SK-N-SH (cell line): ENCODE measurements around the gene PHF14. TPM values are rescaled to one million over a fixed set of nuclear protein-coding genes. Genes with fewer than 3 reads are reported as not detected.

Experiments
- CTCF ChIA-PET: fragments of 300-600, 350-600 bp; formaldehyde crosslinking; extraction: SDS; loops from one replicate; lab custom pipeline; 2021; lab: Yijun Ruan, JAX
- POLR2A ChIA-PET: fragments of 350-600 bp; sonication (Branson Sonifier 250); formaldehyde crosslinking; extraction: SDS; loops from one replicate; lab custom pipeline; 2020; ENCODE audit warnings: antibody characterized with exemption, inconsistent platforms; lab: Yijun Ruan, JAX
- DNase-seq: peaks from one replicate; pipeline ENCODE4 v3.0.0; 2012
- H2AFZ ChIP-seq: fragments of 200-600 bp; sonication (generic); 2 replicates; pipeline ENCODE4 v1.8.1; 2016; ENCODE audit warnings: antibody characterized with exemption, mild to moderate bottlenecking, low read depth
- H3F3A ChIP-seq: fragments of 200-600 bp; sonication (generic); replicated peaks from 2 replicates; pipeline ENCODE3; 2016; ENCODE audit warnings: antibody characterized with exemption, mild to moderate bottlenecking; ENCODE audit not compliant: insufficient read depth
- H3K27ac ChIP-seq, 2 experiments: fragments of 200-500 bp in 1 of 2; fragments of 200-600 bp in 1 of 2; sonication (Bioruptor generic) in 1 of 2; sonication (generic), shearing (Covaris generic) in 1 of 2; 2 replicates each; pipeline versions ENCODE4 v1.5.1 to v1.6.1; 2014 to 2016; ENCODE audit warnings: low read depth in 2 of 2, inconsistent platforms in 1 of 2, low read length in 1 of 2, mild to moderate bottlenecking in 1 of 2, mixed read lengths in 1 of 2
- H3K27me3 ChIP-seq: fragments of 200-600 bp; sonication (generic), shearing (Covaris generic); 2 replicates; pipeline ENCODE4 v1.6.1; 2016; ENCODE audit warnings: mixed run types; ENCODE audit not compliant: insufficient read depth
- H3K36me3 ChIP-seq, 2 experiments: fragments of 200-500 bp in 1 of 2; fragments of 200-600 bp in 1 of 2; sonication (Bioruptor generic) in 1 of 2; sonication (generic) in 1 of 2; replicated peaks in 1 of 2; 2 replicates each; pipeline versions ENCODE3 to v1.5.1; 2014 to 2016; ENCODE audit warnings: low read length in 1 of 2, mild to moderate bottlenecking in 1 of 2; ENCODE audit not compliant: insufficient read depth in 2 of 2, control insufficient read depth in 1 of 2
- H3K4me1 ChIP-seq, 2 experiments: fragments of 200-500 bp in 1 of 2; fragments of 200-600 bp in 1 of 2; sonication (Bioruptor generic) in 1 of 2; sonication (generic), shearing (Covaris generic) in 1 of 2; 2 replicates each; pipeline versions ENCODE4 v1.5.1 to v1.6.1; 2014 to 2016; ENCODE audit warnings: low read depth in 1 of 2, low read length in 1 of 2, mixed run types in 1 of 2; ENCODE audit not compliant: insufficient read depth in 2 of 2, control insufficient read depth in 1 of 2
- H3K4me2 ChIP-seq: fragments of 200-600 bp; sonication (generic), shearing (Covaris generic); 2 replicates; pipeline ENCODE4 v1.6.1; 2017; ENCODE audit warnings: mixed run types
- H3K4me3 ChIP-seq, 2 experiments: fragments of 200-500 bp in 1 of 2; fragments of 200-600 bp in 1 of 2; sonication (Bioruptor generic) in 1 of 2; sonication (generic), shearing (Covaris generic) in 1 of 2; 2 replicates each; pipeline versions ENCODE4 v1.5.1 to v1.8.1; 2014 to 2016; ENCODE audit warnings: low read depth in 2 of 2, inconsistent platforms in 1 of 2, low read length in 1 of 2, mild to moderate bottlenecking in 1 of 2, mixed read lengths in 1 of 2, moderate library complexity in 1 of 2
- H3K79me2 ChIP-seq: fragments of 200-600 bp; sonication (generic); 2 replicates; pipeline ENCODE4 v1.8.1; 2017; ENCODE audit warnings: mild to moderate bottlenecking; ENCODE audit not compliant: insufficient read depth
- H3K9ac ChIP-seq: fragments of 200-600 bp; sonication (generic); 2 replicates; pipeline ENCODE4 v1.6.1; 2017; ENCODE audit warnings: mixed run types
- H3K9me2 ChIP-seq: fragments of 200-600 bp; sonication (generic); 2 replicates; pipeline ENCODE4 v1.6.1; 2017; ENCODE audit warnings: mixed run types
- H3K9me3 ChIP-seq: fragments of 200-600 bp; sonication (generic); 2 replicates; pipeline ENCODE4 v1.6.1; 2017; ENCODE audit warnings: mixed run types, mild to moderate bottlenecking, moderate library complexity
- H4K20me1 ChIP-seq: fragments of 200-600 bp; sonication (generic); 2 replicates; pipeline ENCODE4 v1.6.1; 2017; ENCODE audit warnings: mild to moderate bottlenecking, mixed run types; ENCODE audit not compliant: insufficient read depth
- CHD2 ChIP-seq: fragments of 150-350 bp; IDR thresholded peaks from 2 replicates; pipeline ENCODE4 v1.6.1; 2018; ENCODE audit warnings: low read length; ENCODE audit not compliant: partially characterized antibody
- ELF1 ChIP-seq: IDR thresholded peaks from 2 replicates; pipeline ENCODE4 v1.4.0; 2012
- EP300 ChIP-seq, 2 experiments: IDR thresholded peaks; 2 replicates each; pipeline versions ENCODE4 v1.4.0 to v1.6.1; 2012; ENCODE audit warnings: borderline replicate concordance in 1 of 2, low read depth in 1 of 2, low read length in 1 of 2
- EZH2phosphoT487 ChIP-seq: fragments of 200-600 bp; sonication (generic); IDR thresholded peaks from 2 replicates; pipeline ENCODE4 v1.6.1; 2017; ENCODE audit warnings: low read depth, mixed run types, mild to moderate bottlenecking, antibody characterized with exemption, moderate library complexity, borderline replicate concordance
- FOXM1 ChIP-seq: IDR thresholded peaks from 2 replicates; pipeline ENCODE4 v1.4.0; 2012; ENCODE audit warnings: low read depth, mild to moderate bottlenecking
- GATA2 ChIP-seq: sonication (generic); formaldehyde crosslinking; IDR thresholded peaks from 2 replicates; pipeline ENCODE4 v1.5.0; 2020; ENCODE audit warnings: mild to moderate bottlenecking, missing genetic modification reagents
- MAX ChIP-seq: IDR thresholded peaks from 2 replicates; pipeline ENCODE4 v1.4.0; 2012; ENCODE audit warnings: low read depth
- MEF2A ChIP-seq: IDR thresholded peaks from 2 replicates; pipeline ENCODE4 v1.4.0; 2012; ENCODE audit warnings: low read depth, borderline replicate concordance
- MXI1 ChIP-seq: IDR thresholded peaks from 2 replicates; pipeline ENCODE4 v1.6.1; 2012; ENCODE audit warnings: mild to moderate bottlenecking, low read depth, low read length, improper control_type of control experiment
- NFIC ChIP-seq: IDR thresholded peaks from 2 replicates; pipeline ENCODE4 v1.4.0; 2012; ENCODE audit warnings: borderline replicate concordance
- NRF1 ChIP-seq: IDR thresholded peaks from 2 replicates; pipeline ENCODE4 v1.6.1; 2012; ENCODE audit warnings: low read depth, mild to moderate bottlenecking, low read length
- POLR2AphosphoS5 ChIP-seq: IDR thresholded peaks from 2 replicates; pipeline ENCODE4 v1.6.1; 2012; ENCODE audit warnings: low read depth, low read length
- RCOR1 ChIP-seq: fragments of 150-350 bp; IDR thresholded peaks from 2 replicates; pipeline ENCODE4 v1.6.1; 2017; ENCODE audit warnings: antibody characterized with exemption, low read length
- REST ChIP-seq: IDR thresholded peaks from 2 replicates; pipeline ENCODE4 v1.6.1; 2012; ENCODE audit warnings: mild to moderate bottlenecking, low read depth, low read length, moderate library complexity
- RFX5 ChIP-seq: IDR thresholded peaks from 2 replicates; pipeline ENCODE4 v1.6.1; 2012; ENCODE audit warnings: mild to moderate bottlenecking, improper control_type of control experiment, low read length
- SMC3 ChIP-seq: IDR thresholded peaks from 2 replicates; pipeline ENCODE4 v1.6.1; 2012; ENCODE audit warnings: low read depth, low read length, improper control_type of control experiment
- TCF12 ChIP-seq: IDR thresholded peaks from 2 replicates; pipeline ENCODE4 v1.4.0; 2012
- TEAD4 ChIP-seq: IDR thresholded peaks from 2 replicates; pipeline ENCODE4 v1.4.0; 2012; ENCODE audit warnings: mild to moderate bottlenecking, borderline replicate concordance; ENCODE audit not compliant: insufficient read depth
- USF1 ChIP-seq: IDR thresholded peaks from 2 replicates; pipeline ENCODE4 v1.4.0; 2012; ENCODE audit warnings: low read depth, borderline replicate concordance
- USF2 ChIP-seq: fragments of 150-350 bp; IDR thresholded peaks from 2 replicates; pipeline ENCODE4 v1.6.1; 2017; ENCODE audit warnings: antibody characterized with exemption, low read length, low read depth, borderline replicate concordance
- WGBS: methylation state at CpG from one replicate; pipeline ENCODE4 v1.1.6; 2017; ENCODE audit warnings: low lambda C conversion rate; 5-methylcytosine and 5-hydroxymethylcytosine counted together
- polyA plus RNA-seq, 3 experiments: library from polyadenylated mRNA; depleted of rRNA; stranded (reverse); fragments of >200 nt; gene quantifications; 2 replicates each; pipeline ENCODE4 v1.2.3, GENCODE V29; 2012

The PHF14 gene
- polyA plus RNA-seq, 1 of the 3 experiments (the other 2 are of a cell fraction), result 19.2 TPM

- WGBS, result 92% methylated on average over 4 of the region's 4 CpGs
- DNase-seq, result no peak
- CTCF ChIA-PET, result no interaction called here
These were observed 197.3 kb downstream of the PHF14 start for GRCh38 chr7:11170863-11171568.

GRCh38 chr7:11171569-11172192 lies 198.0 kb downstream of the PHF14 start:
- 60% methylated on average over 5 of the region's 5 CpGs for WGBS
- Histone ChIP-seq H3K36me3 (peaks cover 0 to 17% of the 10 kb centered on the region in 2 experiments), H2AFZ (no peak overlapping the region), H3K9ac (no peak overlapping the region), H3F3A (peaks cover 5% of the 10 kb centered on the region), H3K79me2 (no peaks in the 10 kb centered on the region), H3K4me2 (no peak overlapping the region), H3K27me3 (no peaks in the 10 kb centered on the region), H3K9me2 (no peaks in the 10 kb centered on the region), H3K4me1 (peaks cover 6 to 40% of the 10 kb centered on the region in 2 experiments; a peak in 3 of 4 replicates), H3K4me3 (no peak overlapping the region), H3K27ac (peak overlapping the region in 1 of 2 experiments; percentile 58; a peak in 2 of 4 replicates), H3K9me3 (no peaks in the 10 kb centered on the region), H4K20me1 (no peaks in the 10 kb centered on the region)
- DNase-seq, result peak; percentile 62
- POLR2A ChIA-PET, result no interaction called here
- CTCF ChIA-PET, result interaction anchor here (0.7 to 2.0 kb wide), 5 partner anchors 8 to 145 kb away, joined by 3 to 5 read pairs (median 4); no protein-coding TSS in a partner anchor
- no peak for TF ChIP-seq ELF1
- no peak for TF ChIP-seq NFIC
- no peak for TF ChIP-seq TCF12
- TF ChIP-seq RFX5, result no peak
- TF ChIP-seq USF2, result no peak
- no peak for TF ChIP-seq POLR2AphosphoS5
- no peak for TF ChIP-seq TEAD4
- no peak for TF ChIP-seq NRF1
- TF ChIP-seq CHD2, result peak; percentile 58
- no peak for TF ChIP-seq USF1
- TF ChIP-seq MAX, result no peak
- no peak for TF ChIP-seq MXI1
- TF ChIP-seq RCOR1, result peak; percentile 80; the same call in 1 of the 2 replicates
- TF ChIP-seq REST, result no peak
- peak in 1 of 2 experiments; percentile 70; a peak in 1 of 4 replicates for TF ChIP-seq EP300 (IDR thresholded peaks at IDR 0.05; ENCODE audit: borderline replicate concordance in 1 of 2, low read depth in 1 of 2, low read length in 1 of 2)
- no peak for TF ChIP-seq EZH2phosphoT487
- peak; percentile 78 for TF ChIP-seq GATA2 (CRISPR knock-in tag)
- no peak for TF ChIP-seq SMC3
- TF ChIP-seq FOXM1, result no peak
- no peak for TF ChIP-seq MEF2A

More at GRCh38 chr7:11170863-11171568, 197.3 kb downstream of the PHF14 start:
- POLR2A ChIA-PET, result no interaction called here
- peaks cover 6 to 33% of the 10 kb centered on the region in 2 experiments; a peak in 3 of 4 replicates for H3K4me1 ChIP-seq
- no peak overlapping the region for H3K9ac ChIP-seq
- H3K79me2 ChIP-seq, result no peaks in the 10 kb centered on the region
- no peak overlapping the region for H3K4me2 ChIP-seq
- H4K20me1 ChIP-seq, result no peaks in the 10 kb centered on the region
- no peak overlapping the region for H3K4me3 ChIP-seq
- peak overlapping the region in 1 of 2 experiments; percentile 58; a peak in 2 of 4 replicates for H3K27ac ChIP-seq
- H3K36me3 ChIP-seq, result peaks cover 0 to 19% of the 10 kb centered on the region in 2 experiments
- H2AFZ ChIP-seq, result no peak overlapping the region
- no peaks in the 10 kb centered on the region for H3K9me2 ChIP-seq
- no peak for TF ChIP-seq SMC3
- TF ChIP-seq, all 33 proteins: peak for 0
- no peaks in the 10 kb centered on the region for H3K27me3 ChIP-seq
- peaks cover 5% of the 10 kb centered on the region for H3F3A ChIP-seq
- no peaks in the 10 kb centered on the region for H3K9me3 ChIP-seq
